Hematopoietic multipotent progenitor cell treated with erythropoietin and hydrocortisone succinate and interleukin-3 and kit ligand, for 15 days (in vitro differentiated cells): ENCODE data around the gene SARM1.
A peak's percentile ranks its signal among the peaks of the same experiment; 100 is the strongest.
"Not testable (repeated sequence)": the region's sequence is repeated elsewhere in the genome, so short reads cannot be mapped to it uniquely, and the experiment has no call there.

Experiments used
- DNase-seq: peaks from one replicate; pipeline ENCODE4 v3.0.0-alpha.2; 2015; ENCODE audit warnings: low spot score

The SARM1 gene

GRCh38 chr17:28371245-28372202 lies at the start of gene SARM1:
TSS of gene SARM1 (plus strand) at chr17:28371694. CDS start at chr17:28372033, 339 bp downstream.
- DNase-seq: no peak

GRCh38 chr17:28324267-28324745 lies 47.2 kb upstream of the SARM1 start:
- DNase-seq: no peak

GRCh38 chr17:28324781-28325180 lies 46.7 kb upstream of the SARM1 start:
- no peak for DNase-seq

DNA sequence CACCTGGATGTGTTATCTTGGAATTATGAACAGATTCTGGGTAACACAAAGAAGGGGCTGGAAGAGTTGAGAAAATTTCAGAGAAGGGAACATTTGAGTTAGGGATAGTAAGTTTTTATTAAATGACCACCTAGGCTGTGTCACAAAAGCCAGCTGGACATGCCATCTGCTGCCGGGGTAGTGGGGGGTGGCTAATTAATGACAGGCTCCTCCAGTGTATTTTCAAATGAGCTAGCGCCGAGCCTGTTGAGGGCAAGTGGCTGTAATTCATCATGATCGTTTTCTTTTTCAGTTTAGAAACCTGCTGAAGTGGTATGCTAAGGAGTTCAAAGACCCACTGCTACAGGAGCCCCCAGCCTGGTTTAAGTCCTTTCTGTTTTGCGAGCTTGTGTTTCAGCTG lies 46.3 kb upstream of the SARM1 start:
- no peak for DNase-seq

- DNase-seq: no peak
Observed at GRCh38 chr17:28326114-28326513, 45.4 kb upstream of the SARM1 start.

- DNase-seq: no peak
Observed at GRCh38 chr17:28327031-28327607, 44.4 kb upstream of the SARM1 start.

GRCh38 chr17:28327709-28328108 lies 43.8 kb upstream of the SARM1 start:
- no peak for DNase-seq

GRCh38 chr17:28328325-28328724 lies 43.2 kb upstream of the SARM1 start:
- no peak for DNase-seq

- no peak for DNase-seq
Observed at GRCh38 chr17:28330671-28331070, 40.8 kb upstream of the SARM1 start.

GRCh38 chr17:28331891-28332420 lies 39.5 kb upstream of the SARM1 start:
- no peak for DNase-seq

DNA sequence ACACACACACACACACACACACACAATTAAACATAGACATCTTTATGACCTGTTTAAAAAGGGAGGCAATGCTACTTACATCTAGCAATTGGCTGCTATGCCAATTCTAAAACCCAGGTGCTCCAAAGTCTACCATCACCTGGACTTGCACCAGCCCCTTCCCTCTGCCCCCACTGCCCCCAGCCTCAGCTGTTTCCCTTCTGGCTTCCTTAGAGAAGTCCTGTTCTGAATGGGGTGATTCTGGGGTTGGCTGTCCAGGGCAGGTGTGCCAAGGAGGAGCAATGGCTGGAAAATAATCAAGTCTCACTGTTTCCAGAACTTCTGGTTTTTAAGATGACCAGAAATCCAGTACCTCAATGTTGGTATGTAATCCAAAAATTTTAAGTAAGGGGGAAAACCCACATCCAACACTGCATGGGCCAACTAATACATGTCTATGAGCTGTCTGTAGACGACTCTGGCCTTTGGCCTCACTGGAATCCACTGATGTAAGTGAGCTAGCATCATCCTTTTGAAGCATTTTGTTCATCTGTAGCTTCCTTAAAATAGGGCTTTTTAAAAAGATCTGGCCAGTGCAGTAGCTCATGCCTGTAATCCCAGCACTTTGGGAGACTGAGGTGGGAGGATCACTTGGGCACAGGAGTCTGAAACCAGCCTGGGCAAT lies 38.3 kb upstream of the SARM1 start:
- no peak for DNase-seq

GRCh38 chr17:28334171-28334570 lies 37.3 kb upstream of the SARM1 start:
- no peak for DNase-seq

GRCh38 chr17:28334666-28335200 lies 36.8 kb upstream of the SARM1 start:
- no peak for DNase-seq

DNA sequence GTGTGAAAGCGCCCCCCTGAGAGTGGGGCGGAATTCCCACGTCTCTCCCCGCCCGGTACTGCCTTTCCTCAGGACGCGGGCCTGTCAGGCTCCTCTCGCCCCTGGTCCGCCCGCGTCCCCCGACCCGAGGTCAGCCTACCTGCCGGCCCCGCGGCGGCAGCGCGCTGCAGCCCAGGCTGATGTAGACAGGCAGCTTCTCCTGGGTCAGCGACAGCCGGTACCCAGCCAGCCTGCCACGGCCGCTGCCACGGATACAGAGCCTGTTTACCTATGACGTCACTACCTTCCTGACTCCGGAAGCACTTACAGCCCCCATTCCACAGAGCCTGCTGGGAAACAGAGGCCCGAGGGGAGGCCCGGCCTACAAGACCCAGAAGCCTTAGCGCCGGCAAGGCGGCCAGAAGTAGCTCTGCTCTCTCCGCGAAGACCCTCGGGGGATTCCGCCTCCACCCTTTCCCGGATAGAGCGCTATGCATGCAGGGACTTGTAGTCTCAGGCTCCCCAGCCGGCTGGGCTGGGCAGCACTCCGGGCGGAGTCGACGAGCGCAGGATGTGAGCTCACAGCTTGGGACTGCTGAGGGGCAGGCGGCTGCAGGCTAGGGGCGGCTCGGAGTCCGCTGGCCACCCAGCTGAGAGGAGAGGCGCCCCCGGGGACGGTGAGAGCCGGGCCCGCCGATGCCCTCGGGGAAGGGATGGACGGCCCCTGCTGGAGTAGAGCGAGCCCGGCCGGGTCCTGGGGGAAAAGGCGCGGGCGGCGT lies 36.1 kb upstream of the SARM1 start, which contains the start of the genes IFT20 and TNFAIP1:
Gene IFT20, minus strand, starts transcription at position 272 of the 758 bp plus-strand sequence. CDS start 3,487 bp downstream, outside the sequence.
Gene TNFAIP1, plus strand, starts transcription at position 561 of the 758 bp plus-strand sequence. CDS start 3,761 bp downstream, outside the sequence.
- peak; percentile 99 for DNase-seq

DNA sequence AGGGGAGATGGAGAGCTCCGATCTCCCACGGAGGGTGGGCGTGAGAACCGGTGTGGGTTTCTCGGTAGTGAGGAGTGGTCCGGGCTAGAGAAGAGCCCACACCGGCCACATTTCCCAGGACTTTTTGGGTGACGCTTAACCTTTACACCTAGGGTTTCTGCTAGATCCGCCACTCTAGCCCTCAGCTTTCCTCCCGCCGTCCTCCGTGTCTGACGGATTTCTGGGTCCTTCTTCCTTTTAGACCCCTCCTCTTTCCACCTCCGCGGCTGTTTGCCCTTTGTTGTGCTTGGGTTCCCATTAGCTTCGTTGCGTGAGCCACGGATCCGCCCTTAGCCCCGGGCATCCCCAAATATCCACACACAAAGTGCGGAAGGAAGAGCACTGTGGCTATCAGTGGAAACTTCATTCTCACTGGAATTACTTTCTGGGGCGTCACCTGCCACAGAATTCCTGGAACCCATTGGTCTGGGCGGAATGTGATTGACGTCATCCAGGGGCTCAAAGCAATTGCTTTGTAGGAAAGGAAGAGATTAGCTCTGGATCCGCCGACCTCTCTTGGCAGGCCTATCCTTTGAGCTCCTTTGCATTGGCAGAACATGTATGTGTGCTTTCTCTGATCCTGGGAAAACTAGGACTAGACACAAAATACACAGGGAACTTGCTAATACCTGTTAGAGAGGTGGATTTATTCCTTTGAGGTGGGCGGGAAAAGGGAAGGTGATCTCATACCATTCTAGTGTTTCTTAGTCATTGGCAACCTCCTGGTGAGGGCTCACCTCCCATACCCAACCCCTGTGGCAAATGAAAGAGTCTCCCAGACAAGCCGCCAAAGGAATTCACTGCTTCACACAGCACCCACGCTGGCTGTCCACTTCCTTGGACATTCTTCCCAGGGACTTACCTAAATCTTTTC lies 35.3 kb upstream of the SARM1 start:
- peak; percentile 31 for DNase-seq

- DNase-seq: no peak
Observed at GRCh38 chr17:28338056-28338768, 33.3 kb upstream of the SARM1 start.

GRCh38 chr17:28338769-28339212 lies 32.7 kb upstream of the SARM1 start:
- DNase-seq: not testable (repeated sequence)

GRCh38 chr17:28339431-28339830 lies 32.1 kb upstream of the SARM1 start:
- DNase-seq: no peak

DNA sequence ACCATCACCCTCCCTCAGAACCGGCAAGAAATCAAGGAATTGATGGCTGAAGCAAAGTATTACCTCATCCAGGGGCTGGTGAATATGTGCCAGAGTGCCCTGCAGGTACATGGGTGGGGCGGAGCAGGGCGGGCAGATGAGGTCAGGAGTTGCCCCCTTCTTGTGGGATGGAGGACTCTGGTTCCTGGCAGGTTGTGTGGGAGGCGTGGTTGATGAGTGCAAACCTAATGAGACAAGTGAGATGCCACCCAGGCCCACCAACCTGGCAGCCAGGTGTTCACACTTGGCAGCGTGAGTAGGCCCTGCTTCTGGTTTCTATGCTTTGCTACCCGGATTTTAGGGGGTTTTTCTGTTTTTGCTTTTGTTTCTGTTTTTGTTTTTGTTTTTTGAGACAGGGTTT lies 31.1 kb upstream of the SARM1 start:
- no peak for DNase-seq
